Lower lobe of right lung (tissue), 2 donors: ENCODE data around the gene MED25. TPM values are rescaled to one million over a fixed set of nuclear protein-coding genes. Genes with fewer than 3 reads are reported as not detected.

Source experiments
- ATAC-seq, 2 donors: fragments of 200-7000 bp; cut with Tn5 transposase; one replicate each; pipeline ENCODE4 v1.9.1; 2020 to 2022; ENCODE audit warnings: mild to moderate bottlenecking in 2 of 2, moderate library complexity in 2 of 2
- DNase-seq: peaks from one replicate; pipeline ENCODE4 v3.0.0-alpha.2; 2020
- H3K27ac ChIP-seq: fragments of 200-600 bp; one replicate; pipeline ENCODE4 v1.8.0; 2022
- H3K27me3 ChIP-seq: fragments of 200-600 bp; one replicate; pipeline ENCODE4 v1.8.0; 2022; ENCODE audit warnings: low read depth
- H3K36me3 ChIP-seq: fragments of 200-600 bp; one replicate; pipeline ENCODE4 v1.8.0; 2022; ENCODE audit warnings: mild to moderate bottlenecking
- H3K4me1 ChIP-seq: fragments of 200-600 bp; one replicate; pipeline ENCODE4 v1.8.0; 2022
- H3K4me3 ChIP-seq: fragments of 200-600 bp; one replicate; pipeline ENCODE4 v1.8.0; 2022; ENCODE audit warnings: mild to moderate bottlenecking
- H3K9me3 ChIP-seq: fragments of 200-600 bp; one replicate; pipeline ENCODE4 v1.8.0; 2022
- CTCF ChIP-seq: fragments of 200-600 bp; IDR thresholded peaks from one replicate; pipeline ENCODE4 v1.8.0; 2022; ENCODE audit warnings: antibody characterized with exemption, mild to moderate bottlenecking
- intact Hi-C: fragments of 100-400 bp; cut with DNase I; formaldehyde crosslinking; loops from one replicate; pipeline ENCODE4 v1.11.0; 2022
- total RNA-seq: library from RNA; stranded (reverse); fragmentation: NEBNext Ultra II Directional; extraction: Animal tissue kit (Norgen Biotek cat#: 25700); gene quantifications from one replicate; pipeline ENCODE4 v1.2.1, GENCODE V29; 2021
- donor health status: DM: no; HTN: yes; CAD: no; lungs with severe emphysema.

The MED25 gene
- total RNA-seq, 1 donor from 2014 or later = 65.8 TPM

GRCh38 chr19:49774969-49775368 lies 43.1 kb upstream of the MED25 start:
- Histone ChIP-seq H3K4me3 (no peak overlapping the region), H3K36me3 (peaks cover 21% of the 10 kb centered on the region), H3K9me3 (no peaks in the 10 kb centered on the region), H3K4me1 (no peaks in the 10 kb centered on the region), H3K27me3 (no peaks in the 10 kb centered on the region), H3K27ac (no peak overlapping the region)
- DNase-seq = no peak
- no peak for TF ChIP-seq CTCF
- no peak for ATAC-seq
- intact Hi-C loops = no loop called here

GRCh38 chr19:49775742-49776370 lies 42.2 kb upstream of the MED25 start:
- no peak for DNase-seq
- Histone ChIP-seq H3K9me3 (no peaks in the 10 kb centered on the region), H3K4me1 (peaks cover 8% of the 10 kb centered on the region), H3K27ac (no peak overlapping the region), H3K4me3 (no peak overlapping the region), H3K27me3 (no peaks in the 10 kb centered on the region), H3K36me3 (peaks cover 16% of the 10 kb centered on the region)
- no peak for ATAC-seq
- intact Hi-C loops = no loop called here
- no peak for TF ChIP-seq CTCF

GRCh38 chr19:49776371-49776764 lies 41.7 kb upstream of the MED25 start:
- intact Hi-C loops = no loop called here
- peaks cover 14% of the 10 kb centered on the region for H3K36me3 ChIP-seq
- no peak for DNase-seq
- H3K9me3 ChIP-seq = no peaks in the 10 kb centered on the region
- no peak overlapping the region for H3K4me3 ChIP-seq
- no peak for ATAC-seq
- no peak for TF ChIP-seq CTCF
- no peak overlapping the region for H3K27ac ChIP-seq
- H3K4me1 ChIP-seq = peaks cover 13% of the 10 kb centered on the region
- H3K27me3 ChIP-seq = no peaks in the 10 kb centered on the region

GRCh38 chr19:49779731-49780555 lies 38.1 kb upstream of the MED25 start:
- Histone ChIP-seq H3K4me1 (peaks cover 13% of the 10 kb centered on the region), H3K9me3 (no peaks in the 10 kb centered on the region), H3K27me3 (no peaks in the 10 kb centered on the region), H3K27ac (peak overlapping the region; percentile 36), H3K36me3 (peaks cover 36% of the 10 kb centered on the region), H3K4me3 (no peak overlapping the region)
- ATAC-seq (peak; percentile 31 to 60), DNase-seq (no peak)
- no peak for TF ChIP-seq CTCF
- intact Hi-C loops = no loop called here

- ATAC-seq = peak in 1 of 2 donors; percentile 18
These were observed 37.2 kb upstream of the MED25 start for GRCh38 chr19:49780861-49781260.

More at GRCh38 chr19:49780861-49781260, 37.2 kb upstream of the MED25 start:
- DNase-seq = no peak
- intact Hi-C loops = no loop called here
- Histone ChIP-seq H3K4me1 (peaks cover 13% of the 10 kb centered on the region), H3K27me3 (no peaks in the 10 kb centered on the region), H3K27ac (peak overlapping the region; percentile 36), H3K9me3 (no peaks in the 10 kb centered on the region), H3K4me3 (no peak overlapping the region), H3K36me3 (peaks cover 37% of the 10 kb centered on the region)
- TF ChIP-seq CTCF = no peak
